Testis (tissue), 3 donors: ENCODE measurements around the gene FLT1. TPM values are rescaled to one million over a fixed set of nuclear protein-coding genes. Genes with fewer than 3 reads are reported as not detected.

ENCODE experiments used
- DNase-seq: peaks from one replicate; pipeline ENCODE4 v3.0.0-alpha.2; 2019
- H3K27ac ChIP-seq, 2 donors: fragments of 200-600 bp; sonication (generic); one replicate each; pipeline ENCODE4 v1.5.1; 2019
- H3K27me3 ChIP-seq: fragments of 200-600 bp; sonication (generic); one replicate; pipeline ENCODE4 v1.5.1; 2019
- H3K36me3 ChIP-seq: fragments of 200-600 bp; sonication (generic); one replicate; pipeline ENCODE4 v1.5.1; 2017; ENCODE audit warnings: low read depth; ENCODE audit errors: missing control alignments
- H3K4me1 ChIP-seq: fragments of 200-600 bp; sonication (generic); one replicate; pipeline ENCODE4 v1.5.1; 2019
- H3K4me3 ChIP-seq, 2 donors: fragments of 200-600 bp; sonication (generic); one replicate each; pipeline ENCODE4 v1.5.1; 2017 to 2019
- H3K9me3 ChIP-seq: fragments of 200-600 bp; sonication (generic); one replicate; pipeline ENCODE4 v1.5.1; 2017
- CTCF ChIP-seq, 3 experiments: fragments of 450-650 bp in 2 of 3; fragments of 200-600 bp in 1 of 3; sonication (generic) in 1 of 3; IDR thresholded peaks; one replicate each; pipeline ENCODE4 v1.5.1; 2016 to 2019; ENCODE audit warnings: antibody characterized with exemption in 3 of 3, mild to moderate bottlenecking in 2 of 3, moderate library complexity in 1 of 3
- POLR2A ChIP-seq: fragments of 450-650 bp; IDR thresholded peaks from one replicate; pipeline ENCODE4 v1.6.1; 2017; ENCODE audit warnings: antibody characterized with exemption, mild to moderate bottlenecking, moderate library complexity
- WGBS, 2 donors: methylation state at CpG; one replicate each; pipeline ENCODE4 v1.1.5; 2018; 5-methylcytosine and 5-hydroxymethylcytosine counted together
- intact Hi-C: fragments of 100-400 bp; cut with DNase I; formaldehyde crosslinking; loops from one replicate; pipeline ENCODE4 v1.15.1; 2023; ENCODE audit warnings: low total_unique reads
- polyA plus RNA-seq: library from polyadenylated mRNA; stranded (reverse); fragments of 350-450 nt; fragmentation: Illumina TruSeq; extraction: RNeasy Lipid Tissue Mini Kit (QIAGEN cat#74804); gene quantifications from one replicate; pipeline ENCODE4 v1.2.3, GENCODE V29; 2014; ENCODE audit warnings: low read depth, low replicate concordance; ENCODE audit not compliant: insufficient read depth
- total RNA-seq, 2 donors: library from RNA; depleted of rRNA; stranded (reverse); fragments of >200 nt; gene quantifications; one replicate each; pipeline ENCODE4 v1.2.3, GENCODE V29; 2016

FLT1 gene
- total and polyA plus RNA-seq, 3 donors from 2014 or later, result 26.6 to 48.1 (median 47.4) TPM

DNA sequence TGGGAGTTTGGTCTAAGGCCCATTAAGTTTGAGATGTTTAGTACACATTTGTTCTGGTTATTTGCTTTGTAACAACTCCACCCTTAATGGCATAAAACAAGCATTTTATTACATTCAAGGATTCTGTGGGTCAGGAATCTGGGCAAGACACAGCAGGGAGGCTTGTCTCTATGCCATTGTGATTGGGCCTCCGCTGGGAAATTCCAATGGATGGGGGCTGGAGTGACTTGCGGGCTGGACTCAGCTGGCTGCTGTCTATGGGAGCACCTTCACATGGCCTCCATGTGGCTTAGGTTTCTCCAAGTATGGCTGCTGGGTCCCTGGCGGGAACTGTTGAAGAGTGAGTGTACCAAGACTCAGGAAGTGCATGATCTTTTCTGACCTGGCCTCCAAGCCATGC lies 197.6 kb downstream of the FLT1 start:
- no peaks in the 10 kb centered on the region for H3K4me1 ChIP-seq
- intact Hi-C loops, result no loop called here
- no peaks in the 10 kb centered on the region for H3K36me3 ChIP-seq
- no peaks in the 10 kb centered on the region for H3K9me3 ChIP-seq
- no peaks in the 10 kb centered on the region for H3K27me3 ChIP-seq
- WGBS, 2 donors, result 56 to 83% methylated on average over 3 of the region's 3 CpGs
- H3K4me3 ChIP-seq, result no peak overlapping the region
- no peak overlapping the region for H3K27ac ChIP-seq
- DNase-seq, result no peak
- TF ChIP-seq POLR2A (no peak), CTCF (IDR thresholded peaks at IDR 0.05) (no peak)

DNA sequence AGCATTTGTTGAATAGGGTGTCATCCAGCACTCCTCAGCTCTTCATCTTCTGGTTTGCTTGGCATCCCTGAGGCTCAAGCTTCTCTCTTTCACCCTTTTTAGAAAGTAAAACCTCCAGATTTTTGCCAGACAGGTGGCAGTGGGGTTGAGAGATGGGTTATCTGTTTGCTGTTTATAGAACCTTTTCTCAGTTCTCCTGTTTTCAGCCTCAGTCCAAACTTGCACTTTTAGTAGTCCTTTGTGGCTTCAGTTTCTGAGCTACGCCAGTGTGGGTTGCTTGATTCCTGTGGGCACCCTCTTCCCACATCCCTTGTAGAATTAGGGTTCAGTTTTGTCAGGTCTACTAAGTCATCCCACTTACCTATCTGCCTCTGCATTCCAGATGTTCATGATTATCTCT lies 208.7 kb downstream of the FLT1 start:
- H3K4me3 ChIP-seq, result no peak overlapping the region
- no peaks in the 10 kb centered on the region for H3K4me1 ChIP-seq
- no peak for DNase-seq
- no peaks in the 10 kb centered on the region for H3K27me3 ChIP-seq
- no peaks in the 10 kb centered on the region for H3K36me3 ChIP-seq
- intact Hi-C loops, result no loop called here
- no peak overlapping the region for H3K27ac ChIP-seq
- no peaks in the 10 kb centered on the region for H3K9me3 ChIP-seq
- 80 to 97% methylated on average over 1 of the region's 1 CpG for WGBS, 2 donors
- TF ChIP-seq CTCF (IDR thresholded peaks at IDR 0.05) (no peak), POLR2A (no peak)

DNA sequence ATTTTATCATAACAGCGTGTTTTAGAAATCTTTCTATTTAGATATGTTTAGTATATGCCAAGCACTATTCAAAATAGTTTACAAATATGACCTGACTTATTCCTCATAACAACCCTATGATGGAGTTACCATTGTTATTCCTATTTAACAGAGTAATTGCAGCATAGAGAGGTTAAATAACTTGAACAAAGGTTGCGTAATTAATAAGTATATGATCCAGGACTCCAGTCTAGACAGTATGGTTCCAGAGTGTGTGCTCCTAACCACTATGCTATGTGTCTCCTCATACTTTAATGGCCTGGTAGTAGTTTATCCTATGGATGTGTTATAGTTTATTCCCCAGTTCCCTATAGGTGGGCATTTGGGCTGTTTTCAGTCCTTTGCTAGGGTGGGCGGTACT lies 211.3 kb downstream of the FLT1 start:
- H3K27ac ChIP-seq, result no peak overlapping the region
- intact Hi-C loops, result no loop called here
- no peaks in the 10 kb centered on the region for H3K9me3 ChIP-seq
- no peak for DNase-seq
- no peaks in the 10 kb centered on the region for H3K27me3 ChIP-seq
- no peaks in the 10 kb centered on the region for H3K4me1 ChIP-seq
- TF ChIP-seq CTCF (IDR thresholded peaks at IDR 0.05) (no peak), POLR2A (no peak)
- H3K4me3 ChIP-seq, result no peak overlapping the region
- 87 to 95% methylated on average over 3 of the region's 3 CpGs for WGBS, 2 donors
- H3K36me3 ChIP-seq, result no peaks in the 10 kb centered on the region

DNA sequence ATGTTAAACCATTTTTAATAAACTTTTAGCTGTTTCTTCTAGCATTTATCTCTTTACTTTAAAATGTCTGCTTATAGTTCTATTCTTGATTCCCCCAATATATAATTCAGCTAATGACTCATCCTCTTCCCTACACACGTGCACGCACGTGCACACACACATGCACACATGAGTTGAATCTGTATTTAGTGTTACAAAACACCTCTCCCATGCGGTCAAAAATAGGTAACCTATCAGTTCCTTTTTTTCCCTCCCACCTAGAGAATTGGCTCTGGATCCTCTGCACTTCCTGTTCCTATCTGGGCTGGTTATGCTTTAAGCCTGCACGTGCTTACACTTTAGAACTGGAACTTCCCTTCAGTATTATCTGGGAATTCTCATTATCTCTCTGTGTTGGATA lies 212.5 kb downstream of the FLT1 start:
- intact Hi-C loops, result no loop called here
- no peaks in the 10 kb centered on the region for H3K4me1 ChIP-seq
- H3K4me3 ChIP-seq, result no peak overlapping the region
- TF ChIP-seq POLR2A (no peak), CTCF (IDR thresholded peaks at IDR 0.05) (no peak)
- H3K27me3 ChIP-seq, result no peaks in the 10 kb centered on the region
- DNase-seq, result no peak
- no peaks in the 10 kb centered on the region for H3K9me3 ChIP-seq
- no peak overlapping the region for H3K27ac ChIP-seq
- WGBS, 2 donors, result 80 to 82% methylated on average over 5 of the region's 5 CpGs
- no peaks in the 10 kb centered on the region for H3K36me3 ChIP-seq

DNA sequence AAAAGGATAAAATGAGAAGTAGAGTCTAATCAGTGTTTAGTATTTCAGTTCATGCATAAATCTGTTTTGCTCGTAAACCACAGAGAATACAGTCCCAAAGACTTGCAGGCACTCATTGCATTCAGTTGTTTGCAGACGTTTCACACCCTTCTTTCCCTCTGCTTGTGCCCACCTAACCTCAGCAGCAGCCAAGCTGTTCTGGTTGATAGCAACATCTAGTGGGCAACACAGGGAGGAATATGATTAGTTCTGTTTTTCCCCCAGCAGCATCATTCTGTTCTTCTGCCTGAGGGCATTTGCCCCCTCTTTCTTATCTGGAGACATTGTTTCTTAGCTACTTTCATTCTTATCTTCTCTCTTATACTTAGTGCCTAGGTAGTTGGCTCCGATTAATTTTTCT lies 221.0 kb downstream of the FLT1 start:
- no peaks in the 10 kb centered on the region for H3K36me3 ChIP-seq
- no peak for DNase-seq
- H3K27ac ChIP-seq, result no peak overlapping the region
- H3K4me1 ChIP-seq, result no peaks in the 10 kb centered on the region
- TF ChIP-seq CTCF (IDR thresholded peaks at IDR 0.05), result no peak
- no peak for TF ChIP-seq POLR2A
- intact Hi-C loops, result no loop called here
- no peaks in the 10 kb centered on the region for H3K9me3 ChIP-seq
- no peak overlapping the region for H3K4me3 ChIP-seq
- WGBS, 2 donors, result 65 to 75% methylated on average over 3 of the region's 3 CpGs
- H3K27me3 ChIP-seq, result no peaks in the 10 kb centered on the region
